Upper lobe of left lung (tissue), 4 donors: ENCODE data around the gene GLE1.

Source experiments
- CTCF ChIP-seq, 6 experiments: fragments of 450-650 bp in 4 of 6; fragments of 200-600 bp in 2 of 6; sonication (generic) in 2 of 6; IDR thresholded peaks; one replicate each; pipeline ENCODE4 v1.5.1; 2016 to 2019; ENCODE audit warnings: antibody characterized with exemption in 6 of 6
- POLR2A ChIP-seq, 4 donors: fragments of 450-650 bp; IDR thresholded peaks; one replicate each; pipeline ENCODE4 v1.5.1; 2016 to 2017; ENCODE audit warnings: antibody characterized with exemption in 4 of 4, mild to moderate bottlenecking in 2 of 4
- POLR2AphosphoS5 ChIP-seq, 2 donors: sonication (generic); formaldehyde crosslinking; IDR thresholded peaks; one replicate each; pipeline ENCODE4 v1.5.1; 2017; ENCODE audit warnings: antibody characterized with exemption in 2 of 2

DNA sequence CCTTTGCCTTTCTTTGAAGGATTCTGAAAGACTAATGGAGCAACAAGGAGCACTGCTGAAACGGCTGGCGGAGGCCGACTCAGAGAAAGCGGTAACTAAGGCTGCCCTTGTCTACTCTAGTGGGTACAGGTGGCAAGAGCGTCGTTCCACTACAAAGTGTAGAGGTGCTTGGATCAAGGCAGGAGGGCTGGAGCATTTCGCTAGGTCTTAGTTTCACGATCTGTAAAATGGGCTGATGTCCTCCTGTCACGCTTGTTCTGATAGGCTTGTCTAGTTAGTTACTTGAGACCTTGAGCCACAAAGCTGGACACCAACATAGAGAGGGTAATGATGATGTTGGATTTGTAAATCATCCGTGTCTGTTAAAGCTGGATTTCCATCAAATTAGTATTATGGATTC is 23.0 kb upstream of the GLE1 start:
- TF ChIP-seq POLR2A (IDR thresholded peaks at IDR 0.05) (no peak), CTCF (IDR thresholded peaks at IDR 0.05) (no peak), POLR2AphosphoS5 (IDR thresholded peaks at IDR 0.05) (no peak)
